Stimulated activated naive CD8-positive, alpha-beta T cell treated with anti-CD3 and anti-CD28 coated beads, Interleukin-15, Interleukin-2, amounts not matched to agents 100 ng/mL and 50 ng/mL, for 24 hours (primary cell): ENCODE results near the gene PPP3CA.
"Not testable (repeated sequence)": the region's sequence is repeated elsewhere in the genome, so short reads cannot be mapped to it uniquely, and the experiment has no call there.

Source experiments
- H3K27ac Mint-ChIP-seq: one replicate; pipeline ENCODE4 v1.8.0; 2021; ENCODE audit warnings: mild to moderate bottlenecking, mixed read lengths
- H3K27me3 Mint-ChIP-seq: one replicate; pipeline ENCODE4 v1.8.0; 2021; ENCODE audit warnings: mixed read lengths
- H3K36me3 Mint-ChIP-seq: one replicate; pipeline ENCODE4 v1.8.0; 2021; ENCODE audit warnings: low read depth, mixed read lengths
- H3K4me1 Mint-ChIP-seq: one replicate; pipeline ENCODE4 v1.8.0; 2021; ENCODE audit warnings: low read depth, mixed read lengths
- H3K4me3 Mint-ChIP-seq: one replicate; pipeline ENCODE4 v1.8.0; 2021; ENCODE audit warnings: mild to moderate bottlenecking, mixed read lengths
- H3K9me3 Mint-ChIP-seq: one replicate; pipeline ENCODE4 v1.8.0; 2021; ENCODE audit warnings: mixed read lengths

PPP3CA gene

GRCh38 chr4:101135371-101136010 is 211.8 kb downstream of the PPP3CA start:
- Mint-ChIP-seq H3K4me1 (peaks cover 54% of the 10 kb centered on the region), H3K27ac (peak overlapping the region; percentile 21)

GRCh38 chr4:101131058-101131457 is 216.3 kb downstream of the PPP3CA start:
- peaks cover 13% of the 10 kb centered on the region for H3K9me3 Mint-ChIP-seq
- not testable (repeated sequence) for H3K27ac Mint-ChIP-seq, H3K4me3 Mint-ChIP-seq, H3K27me3 Mint-ChIP-seq
- H3K4me1 Mint-ChIP-seq = peaks cover 60% of the 10 kb centered on the region
- H3K36me3 Mint-ChIP-seq = peaks cover 14% of the 10 kb centered on the region

More at GRCh38 chr4:101135371-101136010, 211.8 kb downstream of the PPP3CA start:
- Mint-ChIP-seq H3K27me3 (no peaks in the 10 kb centered on the region), H3K4me3 (peak overlapping the region; percentile 68), H3K9me3 (peaks cover 7% of the 10 kb centered on the region), H3K36me3 (peaks cover 7% of the 10 kb centered on the region)

DNA sequence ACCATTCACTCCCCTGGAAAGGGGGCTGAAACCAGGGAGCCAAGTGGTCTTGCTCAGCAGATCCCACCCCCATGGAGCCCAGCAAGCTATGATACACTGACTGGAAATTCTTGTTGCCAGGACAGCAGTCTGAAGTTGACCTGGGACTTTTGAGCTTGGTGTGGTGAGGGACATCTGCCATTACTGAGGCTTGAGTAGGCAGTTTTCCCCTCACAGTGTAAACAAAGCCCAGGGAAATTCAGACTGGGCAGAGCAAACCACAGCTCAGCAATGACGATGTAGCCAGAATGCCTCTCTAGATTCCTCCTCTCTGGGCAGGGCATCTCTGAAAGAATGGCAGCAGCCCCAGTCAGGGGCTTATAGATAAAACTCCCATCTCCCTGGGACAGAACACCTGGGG is 218.4 kb downstream of the PPP3CA start:
- Mint-ChIP-seq H3K4me1 (peaks cover 51% of the 10 kb centered on the region), H3K9me3 (peaks cover 13% of the 10 kb centered on the region)
- H3K4me3 Mint-ChIP-seq, H3K27me3 Mint-ChIP-seq, H3K27ac Mint-ChIP-seq, H3K36me3 Mint-ChIP-seq: not testable (repeated sequence)

- Mint-ChIP-seq H3K36me3 (peaks cover 7% of the 10 kb centered on the region), H3K27me3 (no peaks in the 10 kb centered on the region), H3K9me3 (peaks cover 12% of the 10 kb centered on the region), H3K4me3 (no peak overlapping the region), H3K4me1 (peaks cover 51% of the 10 kb centered on the region), H3K27ac (no peak overlapping the region)
Observed at GRCh38 chr4:101128473-101128872, 218.9 kb downstream of the PPP3CA start.

DNA sequence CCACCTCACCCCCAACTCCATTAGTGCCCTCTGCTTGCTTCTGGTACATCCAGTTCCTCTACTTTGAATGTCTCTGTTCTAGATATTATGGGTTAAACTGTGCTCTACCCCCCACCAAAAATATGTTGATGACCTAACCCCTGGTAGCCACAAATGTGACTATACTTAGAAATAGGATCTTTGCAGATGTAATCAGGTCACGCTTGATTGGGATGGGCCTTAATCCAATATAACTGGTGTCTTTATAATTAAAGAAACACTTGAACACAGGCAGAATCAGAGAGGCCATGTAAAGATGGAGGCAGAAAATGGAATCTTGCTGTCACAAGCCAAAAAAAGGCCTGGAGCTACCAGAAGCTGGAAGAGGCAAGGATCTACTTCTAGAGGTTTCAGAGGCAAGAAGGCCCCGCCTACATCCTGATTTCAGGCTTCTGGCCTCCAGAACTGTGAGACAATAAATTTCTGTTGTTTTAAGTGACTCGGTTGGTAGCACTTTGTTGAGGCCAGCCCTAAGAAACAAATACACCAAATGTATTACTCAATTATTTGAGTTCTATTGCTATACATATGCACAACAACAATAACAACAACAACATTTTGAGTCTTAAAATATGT is 220.0 kb downstream of the PPP3CA start:
- Mint-ChIP-seq H3K4me3 (no peak overlapping the region), H3K27me3 (no peaks in the 10 kb centered on the region), H3K36me3 (peaks cover 7% of the 10 kb centered on the region), H3K9me3 (peaks cover 7% of the 10 kb centered on the region), H3K4me1 (peaks cover 60% of the 10 kb centered on the region), H3K27ac (no peak overlapping the region)

DNA sequence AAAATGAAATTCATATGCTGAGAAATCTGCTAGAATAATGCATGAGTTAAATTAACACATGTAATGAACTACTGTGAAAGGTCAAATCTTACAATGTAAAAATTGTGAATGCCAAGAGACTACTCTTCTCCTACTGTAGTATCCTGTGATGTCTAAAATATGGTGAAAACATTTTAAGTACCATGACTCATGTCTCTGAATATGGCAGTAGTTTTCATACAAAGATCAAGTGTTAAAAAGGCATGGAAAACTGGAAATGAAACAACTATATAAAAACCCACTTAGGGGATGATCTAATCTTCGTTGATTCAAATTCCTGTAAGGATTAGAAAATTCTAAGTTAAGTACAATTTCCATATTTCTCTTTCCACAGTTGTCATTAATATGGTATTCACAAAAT is 221.3 kb downstream of the PPP3CA start:
- peaks cover 60% of the 10 kb centered on the region for H3K4me1 Mint-ChIP-seq
- H3K27me3 Mint-ChIP-seq = no peaks in the 10 kb centered on the region
- H3K4me3 Mint-ChIP-seq = no peak overlapping the region
- peaks cover 7% of the 10 kb centered on the region for H3K36me3 Mint-ChIP-seq
- peaks cover 7% of the 10 kb centered on the region for H3K9me3 Mint-ChIP-seq
- no peak overlapping the region for H3K27ac Mint-ChIP-seq

- H3K9me3 Mint-ChIP-seq = peaks cover 6% of the 10 kb centered on the region
- no peak overlapping the region for H3K27ac Mint-ChIP-seq
- H3K4me1 Mint-ChIP-seq = peaks cover 60% of the 10 kb centered on the region
- no peak overlapping the region for H3K4me3 Mint-ChIP-seq
- peaks cover 6% of the 10 kb centered on the region for H3K36me3 Mint-ChIP-seq
- no peaks in the 10 kb centered on the region for H3K27me3 Mint-ChIP-seq
Observed at GRCh38 chr4:101125045-101125942, 222.0 kb downstream of the PPP3CA start.

DNA sequence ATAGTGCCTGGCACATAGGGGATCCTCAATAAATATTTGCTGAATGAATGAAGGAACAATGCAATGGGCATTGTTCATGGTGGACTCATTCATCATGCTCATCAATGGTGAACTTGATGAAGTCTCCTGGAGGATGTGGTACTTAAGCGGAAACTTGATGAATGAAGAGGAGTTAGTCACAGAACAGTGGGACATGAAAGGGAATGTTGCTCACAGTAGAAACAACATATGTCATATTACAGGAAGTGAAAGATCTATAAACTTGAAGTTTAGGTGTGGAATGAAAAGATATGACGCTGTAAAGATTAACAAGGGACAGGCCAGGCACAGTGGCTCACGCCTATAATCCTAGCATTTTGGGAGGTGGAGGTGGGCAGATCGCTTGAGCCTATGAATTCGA is 224.1 kb downstream of the PPP3CA start:
- no peaks in the 10 kb centered on the region for H3K27me3 Mint-ChIP-seq
- no peaks in the 10 kb centered on the region for H3K36me3 Mint-ChIP-seq
- H3K9me3 Mint-ChIP-seq = no peaks in the 10 kb centered on the region
- peaks cover 48% of the 10 kb centered on the region for H3K4me1 Mint-ChIP-seq
- H3K4me3 Mint-ChIP-seq = no peak overlapping the region
- no peak overlapping the region for H3K27ac Mint-ChIP-seq

DNA sequence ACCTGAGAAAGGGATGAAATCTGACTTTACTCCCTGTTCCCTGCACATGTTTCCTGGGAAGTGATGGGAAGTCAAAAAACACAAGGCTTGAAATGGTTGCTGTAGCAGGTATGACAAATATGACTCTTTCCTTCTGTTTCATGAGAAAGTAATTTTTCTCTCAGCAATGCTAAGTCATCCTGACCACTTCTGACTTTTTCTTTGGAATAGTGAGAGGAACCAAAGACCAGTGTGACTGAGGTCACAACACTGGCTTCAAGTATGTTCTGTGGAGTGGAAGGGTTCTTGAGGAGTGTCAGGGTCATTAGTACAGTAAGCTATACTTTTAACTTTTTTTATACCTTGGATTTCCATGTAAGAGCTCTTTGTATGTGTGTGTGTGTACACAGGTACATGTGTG is 225.3 kb downstream of the PPP3CA start:
- H3K4me3 Mint-ChIP-seq = no peak overlapping the region
- no peaks in the 10 kb centered on the region for H3K9me3 Mint-ChIP-seq
- no peak overlapping the region for H3K27ac Mint-ChIP-seq
- H3K4me1 Mint-ChIP-seq = peaks cover 37% of the 10 kb centered on the region
- no peaks in the 10 kb centered on the region for H3K27me3 Mint-ChIP-seq
- H3K36me3 Mint-ChIP-seq = no peaks in the 10 kb centered on the region

DNA sequence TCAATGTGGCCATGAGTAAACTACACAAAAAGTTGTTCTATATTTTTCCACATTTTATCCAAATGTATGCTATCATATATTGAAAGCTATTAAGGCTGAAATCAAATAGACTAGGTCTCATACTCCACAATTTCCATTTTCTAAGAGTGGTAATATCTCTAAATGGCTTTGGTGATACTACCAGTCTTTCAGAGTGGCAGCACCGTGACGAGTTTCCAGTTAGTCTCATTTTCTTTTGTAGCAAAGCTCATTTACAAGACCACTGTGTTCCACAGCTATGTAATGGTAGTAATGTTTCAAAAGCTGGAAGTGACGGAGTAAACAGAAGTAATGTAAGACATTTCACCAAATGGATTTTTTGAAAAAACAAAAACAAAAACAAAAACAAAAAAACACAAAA is 228.2 kb downstream of the PPP3CA start:
- H3K4me3 Mint-ChIP-seq = no peak overlapping the region
- H3K9me3 Mint-ChIP-seq = no peaks in the 10 kb centered on the region

GRCh38 chr4:101118617-101119016 is 228.7 kb downstream of the PPP3CA start:
- H3K36me3 Mint-ChIP-seq = no peaks in the 10 kb centered on the region
- no peaks in the 10 kb centered on the region for H3K9me3 Mint-ChIP-seq
- peaks cover 16% of the 10 kb centered on the region for H3K4me1 Mint-ChIP-seq
- no peaks in the 10 kb centered on the region for H3K27me3 Mint-ChIP-seq
- H3K27ac Mint-ChIP-seq = no peak overlapping the region
- H3K4me3 Mint-ChIP-seq = no peak overlapping the region

More for the DNA sequence above, 228.2 kb downstream of the PPP3CA start:
- no peaks in the 10 kb centered on the region for H3K27me3 Mint-ChIP-seq
- no peak overlapping the region for H3K27ac Mint-ChIP-seq
- peaks cover 16% of the 10 kb centered on the region for H3K4me1 Mint-ChIP-seq
- no peaks in the 10 kb centered on the region for H3K36me3 Mint-ChIP-seq

- H3K27ac Mint-ChIP-seq = no peak overlapping the region
- no peaks in the 10 kb centered on the region for H3K27me3 Mint-ChIP-seq
- no peaks in the 10 kb centered on the region for H3K9me3 Mint-ChIP-seq
- no peaks in the 10 kb centered on the region for H3K36me3 Mint-ChIP-seq
- no peak overlapping the region for H3K4me3 Mint-ChIP-seq
- H3K4me1 Mint-ChIP-seq = no peaks in the 10 kb centered on the region
Observed at GRCh38 chr4:101115887-101116286, 231.4 kb downstream of the PPP3CA start.

GRCh38 chr4:101114936-101115372 is 232.4 kb downstream of the PPP3CA start:
- Mint-ChIP-seq H3K4me3 (no peak overlapping the region), H3K9me3 (no peaks in the 10 kb centered on the region), H3K27ac (no peak overlapping the region), H3K36me3 (no peaks in the 10 kb centered on the region), H3K4me1 (no peaks in the 10 kb centered on the region), H3K27me3 (no peaks in the 10 kb centered on the region)

DNA sequence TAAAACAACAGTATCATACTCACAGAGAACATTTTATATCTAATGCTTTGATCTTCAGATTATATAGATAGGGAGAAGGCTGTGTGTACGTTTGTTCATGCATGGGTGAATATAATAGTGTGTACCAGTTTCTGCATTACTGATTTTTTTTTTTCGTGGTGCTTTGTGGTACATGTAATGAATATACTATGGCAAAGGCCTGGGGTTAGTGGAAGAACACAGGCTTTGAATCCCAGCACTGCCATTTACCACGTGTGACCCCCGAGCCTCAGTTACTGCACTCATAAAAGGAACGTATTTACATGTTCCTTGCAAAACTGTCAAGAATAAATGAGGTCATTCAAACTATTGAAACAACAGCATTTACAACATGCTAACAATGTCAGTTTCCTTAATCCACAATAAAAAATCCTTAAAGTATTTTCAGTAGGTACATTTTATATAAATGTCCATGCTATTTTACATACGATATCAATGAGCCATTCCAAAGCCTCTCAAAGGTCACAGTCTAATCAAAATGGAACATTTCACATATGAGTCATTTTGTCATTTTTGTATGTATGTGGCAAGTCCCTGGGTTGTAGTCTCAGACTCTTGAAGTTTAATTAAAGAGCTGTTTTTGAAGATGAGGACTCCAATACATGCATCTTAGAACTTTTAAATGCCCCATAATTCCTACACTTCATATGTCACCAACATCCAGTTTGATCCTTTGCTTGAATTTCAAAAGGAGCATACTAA is 242.8 kb downstream of the PPP3CA start:
- Mint-ChIP-seq H3K27me3 (no peaks in the 10 kb centered on the region), H3K4me3 (peak overlapping the region; percentile 26), H3K4me1 (peaks cover 41% of the 10 kb centered on the region), H3K36me3 (peaks cover 7% of the 10 kb centered on the region), H3K27ac (peak overlapping the region; percentile 72), H3K9me3 (no peaks in the 10 kb centered on the region)
